ENCODE measurements around the gene EIF2B4. TPM values are rescaled to one million over a fixed set of nuclear protein-coding genes. Genes with fewer than 3 reads are reported as not detected.

EIF2B4 gene
- total and polyA plus RNA-seq, 2 of the 13 experiments (the other 11 are each of a cell fraction or from before 2014, with no cell fraction given): 91.5 to 96.4 TPM

GRCh38 chr2:27370026-27370815 is at the start of gene EIF2B4, which contains the start of gene SNX17 (continued):
- TF ChIP-seq ZNF790 (CRISPR knock-in tag; IDR thresholded peaks at IDR 0.05; ENCODE audit: borderline replicate concordance) (no peak; the same call in 1 of the 2 replicates), ZNF550 (CRISPR knock-in tag; IDR thresholded peaks at IDR 0.05; ENCODE audit: borderline replicate concordance) (peak; percentile 33; the same call in 1 of the 2 replicates), MLX (CRISPR knock-in tag; IDR thresholded peaks at IDR 0.05) (peak; percentile 87), ZNF460 (CRISPR knock-in tag; IDR thresholded peaks at IDR 0.05; ENCODE audit: borderline replicate concordance) (no peak; the same call in 1 of the 2 replicates), ADNP (CRISPR knock-in tag; IDR thresholded peaks at IDR 0.05) (no peak), SUZ12 (IDR thresholded peaks at IDR 0.05; ENCODE audit: low read depth, low read length) (peak; percentile 90), PHF21A (CRISPR knock-in tag; IDR thresholded peaks at IDR 0.05) (peak; percentile 93), SAP130 (CRISPR knock-in tag; IDR thresholded peaks at IDR 0.05; ENCODE audit: low read depth) (peak; percentile 97), ZBTB43 (CRISPR knock-in tag; conservative IDR thresholded peaks at IDR 0.05) (peak; percentile 53), ZNF564 (CRISPR knock-in tag; IDR thresholded peaks at IDR 0.05) (peak; percentile 84), MIXL1 (CRISPR knock-in tag; IDR thresholded peaks at IDR 0.05) (peak; percentile 95), ZBTB33 (CRISPR knock-in tag; IDR thresholded peaks at IDR 0.05) (peak; percentile 87), FOXJ3 (CRISPR knock-in tag; IDR thresholded peaks at IDR 0.05; ENCODE audit: borderline replicate concordance) (peak; percentile 89; the same call in 1 of the 2 replicates), KLF9 (CRISPR knock-in tag; IDR thresholded peaks at IDR 0.05; ENCODE audit: low read depth) (peak; percentile 91; the same call in 1 of the 2 replicates), HNRNPL (IDR thresholded peaks at IDR 0.05; ENCODE audit: low read depth, low read length) (peak; percentile 65; the same call in 1 of the 2 replicates), NFATC3 (CRISPR knock-in tag; IDR thresholded peaks at IDR 0.05) (peak; percentile 92), SRSF4 (IDR thresholded peaks at IDR 0.05; ENCODE audit: low read depth, low read length, poor library complexity, severe bottlenecking) (no peak), SALL2 (CRISPR knock-in tag; IDR thresholded peaks at IDR 0.05) (peak; percentile 100), PBX3 (CRISPR knock-in tag; IDR thresholded peaks at IDR 0.05; ENCODE audit: borderline replicate concordance) (no peak; the same call in 1 of the 2 replicates), GABPA (IDR thresholded peaks at IDR 0.05; ENCODE audit: low read depth, low read length) (no peak), GABPA (CRISPR knock-in tag; IDR thresholded peaks at IDR 0.05; ENCODE audit: low read depth) (peak; percentile 89), CENPT (CRISPR knock-in tag; IDR thresholded peaks at IDR 0.05; ENCODE audit: low read depth) (no peak; the same call in 1 of the 2 replicates), ZNF597 (CRISPR knock-in tag; IDR thresholded peaks at IDR 0.05) (0 out of 2 replicates have a peak, but pooled peaks have one; percentile 96), RBM39 (IDR thresholded peaks at IDR 0.05; ENCODE audit: low read depth, low read length, poor library complexity, severe bottlenecking) (peak; percentile 98)
